ENCODE data around the gene PEX11G. TPM values are rescaled to one million over a fixed set of nuclear protein-coding genes. Genes with fewer than 3 reads are reported as not detected.

PEX11G gene
- total RNA-seq, 4 donors from 2014 or later, result 2.1 to 3.0 TPM; not detected in 2

- no peak for TF ChIP-seq POLR2A (IDR thresholded peaks at IDR 0.05)
- TF ChIP-seq, protein P1, sequence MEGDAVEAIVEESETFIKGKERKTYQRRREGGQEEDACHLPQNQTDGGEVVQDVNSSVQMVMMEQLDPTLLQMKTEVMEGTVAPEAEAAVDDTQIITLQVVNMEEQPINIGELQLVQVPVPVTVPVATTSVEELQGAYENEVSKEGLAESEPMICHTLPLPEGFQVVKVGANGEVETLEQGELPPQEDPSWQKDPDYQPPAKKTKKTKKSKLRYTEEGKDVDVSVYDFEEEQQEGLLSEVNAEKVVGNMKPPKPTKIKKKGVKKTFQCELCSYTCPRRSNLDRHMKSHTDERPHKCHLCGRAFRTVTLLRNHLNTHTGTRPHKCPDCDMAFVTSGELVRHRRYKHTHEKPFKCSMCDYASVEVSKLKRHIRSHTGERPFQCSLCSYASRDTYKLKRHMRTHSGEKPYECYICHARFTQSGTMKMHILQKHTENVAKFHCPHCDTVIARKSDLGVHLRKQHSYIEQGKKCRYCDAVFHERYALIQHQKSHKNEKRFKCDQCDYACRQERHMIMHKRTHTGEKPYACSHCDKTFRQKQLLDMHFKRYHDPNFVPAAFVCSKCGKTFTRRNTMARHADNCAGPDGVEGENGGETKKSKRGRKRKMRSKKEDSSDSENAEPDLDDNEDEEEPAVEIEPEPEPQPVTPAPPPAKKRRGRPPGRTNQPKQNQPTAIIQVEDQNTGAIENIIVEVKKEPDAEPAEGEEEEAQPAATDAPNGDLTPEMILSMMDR (IDR thresholded peaks at IDR 0.05), result no peak
- Histone ChIP-seq H3K9me3 (no peaks in the 10 kb centered on the region), H3K36me3 (no peaks in the 10 kb centered on the region), H3K27me3 (no peaks in the 10 kb centered on the region), H3K4me1 (no peaks in the 10 kb centered on the region), H3K4me3 (no peak overlapping the region), H3K27ac (no peak overlapping the region)
- intact Hi-C loops (cut with DNase I; ENCODE audit: low total_unique reads), result no loop called here
- peak in 1 of 2 donors; percentile 48 for DNase-seq
Observed at GRCh38 chr19:7507884-7508283, 19.0 kb upstream of the PEX11G start.

DNA sequence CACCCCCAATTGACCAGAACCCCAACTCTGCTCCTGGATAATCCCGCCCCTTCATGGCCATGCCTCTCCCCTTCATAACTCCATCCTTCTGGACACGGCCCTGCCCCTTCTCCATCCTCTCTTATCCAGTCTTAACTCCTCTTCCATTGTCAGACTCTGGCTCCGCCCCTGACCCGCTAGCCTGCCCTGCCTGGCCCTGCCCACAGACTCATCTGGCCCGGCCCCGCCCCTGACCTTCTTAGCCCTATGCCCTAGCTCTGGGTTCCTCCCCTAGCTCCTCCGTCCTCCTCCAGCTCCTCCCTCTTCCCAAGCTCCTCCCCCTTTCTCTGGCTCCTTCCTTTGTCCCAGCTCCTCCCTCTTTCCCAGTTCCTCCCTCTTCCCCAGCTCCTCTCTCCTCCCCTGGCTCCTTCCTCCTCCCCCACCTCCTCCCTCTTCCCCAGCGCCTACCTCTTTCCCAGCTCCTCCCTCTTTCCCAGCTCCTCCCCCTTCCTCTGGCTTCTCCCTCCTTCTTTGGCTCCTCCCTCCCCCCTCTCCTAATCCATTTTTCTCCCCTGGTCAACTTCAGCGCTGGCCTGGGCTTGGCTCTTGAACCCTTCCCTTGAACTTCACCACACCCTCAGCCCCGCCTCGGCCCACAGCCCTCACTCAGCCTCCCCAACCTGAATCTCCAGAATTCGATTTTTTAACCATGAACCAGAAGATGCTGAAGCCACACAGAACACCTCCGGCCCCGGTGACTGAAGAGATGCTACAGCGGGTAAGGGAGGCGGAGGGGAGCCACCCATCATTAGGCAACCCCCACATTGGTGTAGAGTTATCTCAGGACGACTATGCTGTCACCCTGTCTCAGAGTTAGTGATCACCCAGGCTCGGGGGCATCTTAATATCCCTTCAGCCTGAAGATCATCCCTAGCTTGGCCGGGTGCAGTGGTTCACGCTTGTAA lies 17.8 kb upstream of the PEX11G start:
- H3K36me3 ChIP-seq, result no peaks in the 10 kb centered on the region
- TF ChIP-seq, protein P1 (IDR thresholded peaks at IDR 0.05), result no peak
- TF ChIP-seq POLR2A (IDR thresholded peaks at IDR 0.05), result no peak
- no peaks in the 10 kb centered on the region for H3K4me1 ChIP-seq

GRCh38 chr19:7505682-7506384 lies 17.0 kb upstream of the PEX11G start:
- Histone ChIP-seq H3K27me3 (no peaks in the 10 kb centered on the region), H3K27ac (no peak overlapping the region), H3K9me3 (no peaks in the 10 kb centered on the region), H3K4me1 (peaks cover 0 to 4% of the 10 kb centered on the region in 2 donors), H3K4me3 (no peak overlapping the region), H3K36me3 (no peaks in the 10 kb centered on the region)
- no peak for DNase-seq
- intact Hi-C loops (cut with DNase I; ENCODE audit: low total_unique reads), result no loop called here
- no peak for TF ChIP-seq POLR2A (IDR thresholded peaks at IDR 0.05)
- TF ChIP-seq, protein P1 (IDR thresholded peaks at IDR 0.05), result no peak

More for the DNA sequence above, 17.8 kb upstream of the PEX11G start:
- Histone ChIP-seq H3K9me3 (no peaks in the 10 kb centered on the region), H3K27me3 (no peaks in the 10 kb centered on the region), H3K27ac (no peak overlapping the region), H3K4me3 (no peak overlapping the region)
- intact Hi-C loops (cut with DNase I; ENCODE audit: low total_unique reads), result no loop called here
- peak in 1 of 2 donors; percentile 42 for DNase-seq

DNA sequence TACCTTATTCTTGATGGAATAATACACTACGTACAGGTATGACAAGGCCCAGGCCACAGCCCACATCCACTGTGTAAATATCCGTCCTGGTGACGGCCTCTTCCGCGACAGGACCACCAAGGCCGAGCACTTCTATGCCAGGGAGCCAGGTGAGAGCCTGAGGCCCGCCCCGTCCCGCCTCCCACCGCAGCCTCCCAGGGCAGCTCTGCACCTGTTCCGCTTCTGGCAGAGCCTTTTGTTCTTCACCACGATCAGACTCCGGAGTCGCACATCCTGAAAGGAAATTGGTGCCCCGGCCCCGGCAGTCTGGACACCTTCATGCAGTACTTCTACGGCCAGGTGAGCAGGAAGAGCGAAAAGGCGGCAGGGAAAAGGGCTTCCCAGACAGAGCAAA lies 16.4 kb upstream of the PEX11G start:
- intact Hi-C loops (cut with DNase I; ENCODE audit: low total_unique reads), result no loop called here
- H3K4me3 ChIP-seq, result no peak overlapping the region
- DNase-seq, result no peak
- peaks cover 0 to 8% of the 10 kb centered on the region in 2 donors for H3K4me1 ChIP-seq
- TF ChIP-seq POLR2A (IDR thresholded peaks at IDR 0.05), result no peak
- TF ChIP-seq, protein P1 (IDR thresholded peaks at IDR 0.05), result no peak
- no peaks in the 10 kb centered on the region for H3K9me3 ChIP-seq
- no peaks in the 10 kb centered on the region for H3K27me3 ChIP-seq
- H3K36me3 ChIP-seq, result no peaks in the 10 kb centered on the region
- H3K27ac ChIP-seq, result no peak overlapping the region

GRCh38 chr19:7504684-7505083 lies 15.8 kb upstream of the PEX11G start:
- H3K27me3 ChIP-seq, result no peaks in the 10 kb centered on the region
- TF ChIP-seq, protein P1 (IDR thresholded peaks at IDR 0.05), result no peak
- no peak for TF ChIP-seq POLR2A (IDR thresholded peaks at IDR 0.05)
- intact Hi-C loops (cut with DNase I; ENCODE audit: low total_unique reads), result no loop called here
- H3K4me1 ChIP-seq, result peaks cover 0 to 8% of the 10 kb centered on the region in 2 donors
- no peak overlapping the region for H3K27ac ChIP-seq
- DNase-seq, result no peak
- H3K36me3 ChIP-seq, result no peaks in the 10 kb centered on the region
- H3K4me3 ChIP-seq, result no peak overlapping the region
- H3K9me3 ChIP-seq, result no peaks in the 10 kb centered on the region
